H1 (cell line): ENCODE measurements around the gene RAB24. TPM values are rescaled to one million over a fixed set of nuclear protein-coding genes. Genes with fewer than 3 reads are reported as not detected.

Experiments
- BRCA1 ChIP-seq: IDR thresholded peaks from 2 replicates; pipeline ENCODE4 v1.6.1; 2012; ENCODE audit warnings: low read depth, low read length, improper control_type of control experiment
- CTBP2 ChIP-seq: IDR thresholded peaks from 2 replicates; pipeline ENCODE4 v1.7.0; 2011; ENCODE audit warnings: borderline replicate concordance, mild to moderate bottlenecking, moderate library complexity, mixed read lengths, low read length; ENCODE audit not compliant: insufficient read depth, insufficient read length
- EGR1 ChIP-seq: IDR thresholded peaks from 2 replicates; pipeline ENCODE4 v1.6.1; 2011; ENCODE audit warnings: low read depth, low read length, borderline replicate concordance
- JUND ChIP-seq: IDR thresholded peaks from 2 replicates; pipeline ENCODE4 v1.6.1; 2011; ENCODE audit warnings: mild to moderate bottlenecking, improper control_type of control experiment, low read length
- KDM4A ChIP-seq: IDR thresholded peaks from one replicate; pipeline ENCODE4 v1.7.1; 2012; ENCODE audit warnings: low read depth, mild to moderate bottlenecking, moderate library complexity, low read length, inconsistent platforms; ENCODE audit not compliant: severe bottlenecking
- KDM5A ChIP-seq: fragments of 200-600 bp; IDR thresholded peaks from 2 replicates; pipeline ENCODE4 v1.7.1; 2012; ENCODE audit warnings: mild to moderate bottlenecking, low read length, inconsistent platforms, mixed read lengths
- NANOG ChIP-seq: IDR thresholded peaks from 2 replicates; pipeline ENCODE4 v1.6.1; 2011; ENCODE audit warnings: low read length, low read depth, mild to moderate bottlenecking, inconsistent platforms; ENCODE audit not compliant: insufficient read depth, poor library complexity, severe bottlenecking
- NRF1 ChIP-seq: IDR thresholded peaks from 2 replicates; pipeline ENCODE4 v1.6.1; 2011; ENCODE audit warnings: mild to moderate bottlenecking, low read depth, low read length, improper control_type of control experiment
- POLR2A ChIP-seq, 2 experiments: IDR thresholded peaks; 1 replicate in 1 of 2; 2 replicates in 1 of 2; pipeline ENCODE4 v1.6.1; 2011; ENCODE audit warnings: low read depth in 2 of 2, low read length in 2 of 2, mild to moderate bottlenecking in 2 of 2; ENCODE audit errors: control extremely low read depth in 1 of 2
- RXRA ChIP-seq: IDR thresholded peaks from 2 replicates; pipeline ENCODE4 v1.6.1; 2011; ENCODE audit warnings: low read depth, mild to moderate bottlenecking, low read length, moderate library complexity; ENCODE audit not compliant: insufficient read depth
- SIN3A ChIP-seq, 2 experiments: IDR thresholded peaks in 1 of 2; conservative IDR thresholded peaks in 1 of 2; 2 replicates each; pipeline ENCODE4 v1.6.1; 2011 to 2012; ENCODE audit warnings: low read length in 2 of 2, improper control_type of control experiment in 1 of 2, low read depth in 1 of 2, mild to moderate bottlenecking in 1 of 2
- SIRT6 ChIP-seq: IDR thresholded peaks from one replicate; pipeline ENCODE4 v1.7.1; 2012; ENCODE audit warnings: low read length, inconsistent platforms
- SP1 ChIP-seq: IDR thresholded peaks from 2 replicates; pipeline ENCODE4 v1.6.1; 2011; ENCODE audit warnings: low read depth, low read length
- SP4 ChIP-seq: IDR thresholded peaks from 2 replicates; pipeline ENCODE4 v1.6.1; 2012; ENCODE audit warnings: low read length, inconsistent platforms
- TAF1 ChIP-seq: IDR thresholded peaks from 2 replicates; pipeline ENCODE4 v1.6.1; 2011; ENCODE audit warnings: mild to moderate bottlenecking, low read depth, low read length
- TBP ChIP-seq: IDR thresholded peaks from 2 replicates; pipeline ENCODE4 v1.6.1; 2011; ENCODE audit warnings: low read depth, low read length, improper control_type of control experiment
- TEAD4 ChIP-seq: IDR thresholded peaks from 2 replicates; pipeline ENCODE4 v1.6.1; 2012; ENCODE audit warnings: low read depth, low read length, inconsistent platforms, mixed read lengths
- ZNF274 ChIP-seq: IDR thresholded peaks from 2 replicates; pipeline ENCODE4 v1.7.0; 2012; ENCODE audit warnings: low read length, borderline replicate concordance; ENCODE audit errors: extremely low read depth
- polyA plus RNA-seq, 7 experiments: library from polyadenylated mRNA; depleted of rRNA in 3 of 7; stranded (reverse) in 5 of 7; unstranded in 2 of 7; fragments of >200 nt in 5 of 7; fragments of 200-250 nt in 2 of 7; gene quantifications; 1 replicate in 5 of 7; 2 replicates in 1 of 7; 4 replicates in 1 of 7; pipeline versions ENCODE4 v1.2.1 to v1.2.3, GENCODE V29; 2011 to 2013; ENCODE audit warnings: missing spikeins in 2 of 7, mixed read lengths in 2 of 7
- total RNA-seq: library from RNA; stranded (reverse); fragmentation: NEBNext Ultra II Directional; extraction: Animal tissue kit (Norgen Biotek cat#: 25700); gene quantifications from 2 replicates; pipeline ENCODE4 v1.2.1, GENCODE V29; 2021
- TF ChIP-seq, protein P1 (sequence below): IDR thresholded peaks from 2 replicates; pipeline ENCODE4 v1.6.1; 2011; ENCODE audit warnings: low read depth, mild to moderate bottlenecking, low read length; ENCODE audit not compliant: insufficient read depth

RAB24 gene
- total and polyA plus RNA-seq, 2 of the 8 experiments (the other 6 are each of a cell fraction or from before 2014, with no cell fraction given) = 18.8 to 33.8 TPM

DNA sequence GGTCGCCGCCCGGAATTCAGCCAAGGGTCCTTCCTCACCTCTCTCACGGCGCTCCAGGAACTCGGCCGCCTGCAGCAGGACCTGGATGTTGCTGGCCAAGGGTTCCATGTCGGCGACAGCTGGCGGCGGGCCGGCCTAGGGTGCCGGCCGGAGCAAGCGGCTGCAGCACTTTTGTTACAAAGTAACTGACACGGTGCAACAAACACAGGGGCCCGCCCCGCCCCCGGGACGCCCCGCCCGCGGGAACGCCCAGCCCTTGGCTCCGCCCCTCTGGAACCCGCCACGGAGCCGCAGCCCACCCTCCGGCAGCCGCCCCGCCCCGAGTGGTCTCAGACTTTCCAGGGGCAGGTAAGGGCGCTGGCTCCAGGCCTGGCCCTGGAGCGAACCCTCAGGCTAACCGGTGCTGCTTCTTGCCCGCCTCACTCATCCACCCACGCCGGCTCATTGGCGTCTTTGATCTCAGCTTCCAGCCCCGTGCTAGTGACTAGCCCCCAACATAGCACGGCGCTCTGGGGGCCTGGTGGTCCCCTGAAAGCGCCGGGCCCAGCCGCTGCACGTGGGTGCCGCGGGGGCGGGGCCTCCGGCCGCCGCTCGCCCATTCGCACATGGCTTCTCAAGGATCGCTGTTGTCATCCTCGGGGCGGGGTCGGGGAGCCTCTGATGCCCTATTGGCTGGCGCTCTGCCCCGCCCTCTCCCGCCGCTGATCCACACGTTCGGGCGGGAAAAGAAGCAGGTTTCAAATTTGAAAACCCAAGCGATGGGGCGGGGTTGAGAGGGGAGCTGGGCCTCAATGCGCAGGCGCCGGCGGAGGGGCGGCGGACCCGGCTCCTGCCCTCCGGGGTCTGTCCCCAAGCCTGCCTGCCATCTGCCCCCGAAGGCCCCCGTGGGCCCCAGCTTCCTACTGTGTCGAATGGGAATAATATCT, 8.5 kb upstream of the RAB24 start, which contains the start of gene MXD3 (continued):
- TF ChIP-seq RXRA (no peak), TBP (no peak), SIRT6 (no peak), TAF1 (peak; percentile 11; the same call in 1 of the 2 replicates), BRCA1 (no peak), JUND (no peak), POLR2A (IDR thresholded peaks at IDR 0.05; ENCODE audit: control extremely low read depth in 1 of 2, low read depth in 2 of 2, low read length in 2 of 2) (peak in 1 of 2 experiments; percentile 60; a peak in 2 of 3 replicates), TEAD4 (no peak), SP4 (peak; percentile 91), SP1 (no peak; the same call in 1 of the 2 replicates), NANOG (no peak), ZNF274 (no peak), SIN3A (conservative IDR thresholded peaks at IDR 0.05 in 1 of 2, IDR thresholded peaks at IDR 0.05 in 1 of 2; ENCODE audit: low read depth in 1 of 2, low read length in 2 of 2) (peak in 1 of 2 experiments; percentile 19; a peak in 2 of 4 replicates), EGR1 (no peak), KDM4A (peak; percentile 34), NRF1 (peak; percentile 90), CTBP2 (no peak), KDM5A (no peak)
- TF ChIP-seq, protein P1, sequence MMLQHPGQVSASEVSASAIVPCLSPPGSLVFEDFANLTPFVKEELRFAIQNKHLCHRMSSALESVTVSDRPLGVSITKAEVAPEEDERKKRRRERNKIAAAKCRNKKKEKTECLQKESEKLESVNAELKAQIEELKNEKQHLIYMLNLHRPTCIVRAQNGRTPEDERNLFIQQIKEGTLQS = no peak
